Measurements from ENCODE around the gene AFDN.

DNA sequence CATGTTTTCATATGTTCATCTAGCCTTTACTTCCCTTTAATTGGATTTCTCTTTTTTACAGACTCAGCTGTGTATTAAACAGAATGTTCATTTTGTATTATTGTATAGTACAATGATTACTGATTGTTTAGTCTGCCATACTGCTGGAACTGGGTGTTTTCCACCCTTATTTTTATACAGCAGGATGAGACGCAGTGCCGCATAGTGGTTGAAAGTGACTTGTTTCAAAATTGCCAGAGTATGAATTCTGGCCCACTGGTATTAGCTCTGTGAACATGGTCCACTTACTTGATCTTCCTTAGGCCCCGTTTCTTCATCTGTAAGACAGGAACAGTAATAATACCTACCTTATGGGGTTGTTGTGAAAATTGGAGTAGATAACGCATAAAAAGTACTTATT is 22.1 kb downstream of the AFDN start:
- no peak for TF ChIP-seq CTCF (conservative IDR thresholded peaks at IDR 0.05)
- TF ChIP-seq EZH2 (IDR thresholded peaks at IDR 0.05; ENCODE audit: low read depth) = no peak

Data from PC-9 (cell line).